Left lung (tissue), 10 donors: ENCODE data around the gene TIMD4. TPM values are rescaled to one million over a fixed set of nuclear protein-coding genes. Genes with fewer than 3 reads are reported as not detected.
"Not testable (repeated sequence)": the region's sequence is repeated elsewhere in the genome, so short reads cannot be mapped to it uniquely, and the experiment has no call there.

Experiments
- ATAC-seq: fragments of 200-7000 bp; cut with Tn5 transposase; one replicate; pipeline ENCODE4 v1.9.1; 2020; ENCODE audit warnings: moderate library complexity
- DNase-seq, 4 donors: peaks; one replicate each; pipeline ENCODE4 v3.0.0-alpha.2; 2013 to 2020
- H3K27ac ChIP-seq, 2 donors: fragments of 200-600 bp; sonication (generic) in 1 of 2; one replicate each; pipeline versions ENCODE4 v1.5.0 to v1.8.0; 2020 to 2021
- H3K27me3 ChIP-seq, 2 donors: fragments of 200-600 bp; sonication (generic) in 1 of 2; one replicate each; pipeline versions ENCODE4 v1.5.0 to v1.8.0; 2020 to 2021
- H3K36me3 ChIP-seq, 2 donors: fragments of 200-600 bp; sonication (generic) in 1 of 2; one replicate each; pipeline versions ENCODE4 v1.5.0 to v1.8.0; 2020 to 2021
- H3K4me1 ChIP-seq, 2 donors: fragments of 200-600 bp; one replicate each; pipeline ENCODE4 v1.8.0; 2021
- H3K4me3 ChIP-seq, 2 donors: fragments of 200-600 bp; sonication (generic) in 1 of 2; one replicate each; pipeline versions ENCODE4 v1.5.0 to v1.8.0; 2020 to 2021; ENCODE audit warnings: mild to moderate bottlenecking in 1 of 2
- H3K9me3 ChIP-seq, 2 donors: fragments of 200-600 bp; sonication (generic) in 1 of 2; one replicate each; pipeline versions ENCODE4 v1.5.0 to v1.8.0; 2020 to 2021
- CTCF ChIP-seq, 2 donors: fragments of 200-600 bp; sonication (generic) in 1 of 2; IDR thresholded peaks; one replicate each; pipeline versions ENCODE4 v1.5.0 to v1.8.0; 2021; ENCODE audit warnings: antibody characterized with exemption in 2 of 2
- intact Hi-C, 2 donors: fragments of 100-400 bp; cut with DNase I; formaldehyde crosslinking; loops; one replicate each; pipeline versions ENCODE4 v1.11.2 to v1.14.2; 2022
- polyA plus RNA-seq, 6 donors: library from polyadenylated mRNA; unstranded; fragments of 120-200 nt; gene quantifications; one replicate each; pipeline ENCODE4 v1.2.1, GENCODE V29; 2013; ENCODE audit not compliant: insufficient read length in 6 of 6
- total RNA-seq, 2 donors: library from RNA; stranded (reverse); fragmentation: NEBNext Ultra II Directional; extraction: Animal tissue kit (Norgen Biotek cat#: 25700); gene quantifications; one replicate each; pipeline ENCODE4 v1.2.1, GENCODE V29; 2021
- donor health status: DM: no; HTN: yes; CAD: no.
- donor health status: DM: no; HTN: no; CAD: no.

TIMD4 gene
- total and polyA plus RNA-seq, 8 donors: 0.25 to 1.2 (median 0.55) TPM; not detected in 2

DNA sequence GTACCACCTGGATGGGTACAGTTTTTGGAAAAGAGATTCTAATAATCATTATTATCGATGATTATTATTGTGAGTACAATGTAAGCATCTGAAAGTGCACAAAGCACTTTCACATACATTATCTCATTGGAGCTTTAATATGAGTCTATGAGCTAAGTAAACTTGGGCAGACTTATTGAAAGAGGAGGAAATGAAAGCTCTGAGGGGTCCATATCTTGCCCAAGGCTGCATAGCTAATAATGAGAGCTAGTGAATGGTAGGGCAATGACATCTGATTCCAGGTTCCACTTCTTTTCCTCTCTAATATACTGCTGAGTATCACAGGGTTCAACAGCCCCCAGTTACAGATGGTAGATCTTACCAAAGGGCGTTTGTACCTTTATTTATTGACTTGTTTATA lies 26.1 kb downstream of the TIMD4 start:
- Histone ChIP-seq H3K36me3 (no peaks in the 10 kb centered on the region), H3K27ac (no peak overlapping the region), H3K27me3 (no peaks in the 10 kb centered on the region), H3K9me3 (no peaks in the 10 kb centered on the region), H3K4me3 (no peak overlapping the region), H3K4me1 (no peaks in the 10 kb centered on the region)
- ATAC-seq (no peak), DNase-seq (no peak)
- intact Hi-C loops: no loop called here
- no peak for TF ChIP-seq CTCF (IDR thresholded peaks at IDR 0.05)

DNA sequence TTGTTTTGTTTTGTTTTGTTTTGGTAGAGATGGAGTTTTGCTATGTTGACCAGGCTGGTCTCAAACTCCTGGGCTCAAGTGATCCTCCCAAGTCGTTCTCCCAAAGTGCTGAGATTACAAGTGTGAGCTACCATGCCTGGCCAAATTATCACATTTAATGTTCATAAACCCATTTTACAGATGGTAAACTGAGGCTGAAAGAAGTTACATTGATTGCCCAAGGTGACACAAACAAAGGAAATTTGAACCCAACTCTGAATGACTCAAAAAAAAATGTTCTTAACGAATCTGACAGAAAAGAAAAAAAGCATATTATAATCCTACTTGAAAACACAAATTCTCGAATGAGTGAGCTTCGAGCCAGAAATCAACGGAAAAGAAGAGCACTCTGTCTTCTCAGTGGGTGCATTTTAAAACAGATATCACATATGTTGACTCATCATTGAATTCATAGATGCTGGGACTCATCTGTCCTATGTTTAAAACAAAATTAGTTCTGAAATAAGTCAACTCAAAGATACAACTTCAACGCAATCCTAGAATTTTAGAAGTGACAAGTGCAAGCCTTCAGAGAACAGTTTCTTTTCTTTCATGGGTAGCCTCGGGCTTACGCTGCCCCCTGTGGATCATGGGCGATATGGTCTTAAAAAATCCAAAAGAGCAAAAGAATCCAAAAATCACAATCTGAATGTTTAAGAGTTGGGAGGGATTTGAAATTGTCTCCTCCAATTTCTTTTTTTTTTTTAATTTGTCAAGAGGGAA lies 28.4 kb downstream of the TIMD4 start:
- Histone ChIP-seq H3K9me3 (no peaks in the 10 kb centered on the region), H3K4me1 (no peaks in the 10 kb centered on the region), H3K36me3 (no peaks in the 10 kb centered on the region), H3K27ac (no peak overlapping the region), H3K4me3 (no peak overlapping the region), H3K27me3 (no peaks in the 10 kb centered on the region)
- ATAC-seq (peak; percentile 37), DNase-seq (peak in 2 of 4 donors; percentile 2 to 20)
- peak in 1 of 2 donors; percentile 40 for TF ChIP-seq CTCF (IDR thresholded peaks at IDR 0.05)
- intact Hi-C loops: no loop called here

- Histone ChIP-seq H3K27ac (no peak overlapping the region), H3K36me3 (no peaks in the 10 kb centered on the region), H3K9me3 (no peaks in the 10 kb centered on the region), H3K27me3 (no peaks in the 10 kb centered on the region), H3K4me1 (no peaks in the 10 kb centered on the region), H3K4me3 (no peak overlapping the region)
- intact Hi-C loops: no loop called here
- TF ChIP-seq CTCF (IDR thresholded peaks at IDR 0.05): no peak
- DNase-seq (no peak), ATAC-seq (no peak)
Observed at GRCh38 chr5:156929366-156929948, 33.6 kb downstream of the TIMD4 start.

DNA sequence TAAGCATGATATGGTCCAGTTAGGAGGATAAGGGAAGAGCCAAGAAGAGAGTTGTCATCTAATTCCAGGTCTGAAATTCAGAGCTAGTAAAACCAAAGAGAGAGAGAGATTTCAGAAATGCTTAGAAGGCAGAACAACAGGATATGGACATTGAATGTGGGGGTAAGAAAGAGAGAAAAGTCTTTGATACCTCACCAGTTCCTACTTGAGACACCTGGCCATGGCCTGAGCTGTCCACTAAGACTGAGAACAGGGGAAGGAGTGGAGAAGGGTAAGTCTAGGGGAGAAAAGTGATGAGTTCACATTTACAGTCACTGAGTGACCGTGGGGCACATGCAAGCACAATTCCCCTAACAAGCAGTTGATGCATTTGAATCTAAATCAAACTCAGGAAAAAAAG lies 35.5 kb downstream of the TIMD4 start:
- intact Hi-C loops: no loop called here
- no peak for ATAC-seq
- H3K27ac ChIP-seq: no peak overlapping the region

GRCh38 chr5:156925767-156926166 lies 37.3 kb downstream of the TIMD4 start:
- ATAC-seq, H3K27ac ChIP-seq, intact Hi-C loops, H3K4me3 ChIP-seq, H3K36me3 ChIP-seq, H3K27me3 ChIP-seq, DNase-seq, H3K9me3 ChIP-seq, H3K4me1 ChIP-seq: not testable (repeated sequence)

More for the DNA sequence above, 35.5 kb downstream of the TIMD4 start:
- no peaks in the 10 kb centered on the region for H3K9me3 ChIP-seq
- H3K27me3 ChIP-seq: no peaks in the 10 kb centered on the region
- H3K36me3 ChIP-seq: no peaks in the 10 kb centered on the region
- no peak for TF ChIP-seq CTCF (IDR thresholded peaks at IDR 0.05)
- H3K4me1 ChIP-seq: no peaks in the 10 kb centered on the region
- no peak for DNase-seq
- H3K4me3 ChIP-seq: no peak overlapping the region
